HCT116 (cell line): ENCODE results near the gene ATP8A1. TPM values are rescaled to one million over a fixed set of nuclear protein-coding genes. Genes with fewer than 3 reads are reported as not detected.

ENCODE experiments used
- ATAC-seq: fragments of 200-7000 bp; cut with Tn5 transposase; 2 replicates; pipeline ENCODE4 v1.9.1; 2020; ENCODE audit warnings: mild to moderate bottlenecking, moderate library complexity
- BruUV-seq: library from RNA; stranded (reverse); fragments of 400-500 nt; replicated peaks from 2 replicates; lab custom pipeline; 2021; lab: Mats Ljungman, UMichigan
- CTCF ChIA-PET: fragments of 300-600 bp; sonication (Branson Sonifier 250); formaldehyde crosslinking; loops from one replicate; lab custom pipeline; 2021; ENCODE audit warnings: antibody characterized with exemption; lab: Charles Lee
- POLR2A ChIA-PET: fragments of 300-600, 350-600 bp; sonication (Branson Sonifier 250); formaldehyde crosslinking; loops from one replicate; lab custom pipeline; 2021; ENCODE audit warnings: antibody characterized with exemption; lab: Charles Lee
- RAD21 ChIA-PET, 2 experiments: fragments of 300-600 bp; sonication (Branson Sonifier 250); formaldehyde crosslinking; loops; one replicate each; lab custom pipeline; 2023; ENCODE audit warnings: low total read pairs in 2 of 2; ENCODE audit not compliant: uncharacterized antibody in 2 of 2, unreplicated experiment in 2 of 2, low non-redundant PET in 1 of 2; lab: Charles Lee
- DNase-seq: peaks from one replicate; pipeline ENCODE4 v3.0.0-alpha.2; 2010; ENCODE audit warnings: low read depth, low spot score
- H2AFZ ChIP-seq: fragments of 200-600 bp; shearing (Covaris generic), sonication (generic); 2 replicates; pipeline ENCODE4 v1.6.1; 2017; ENCODE audit warnings: low read depth, mixed run types, mixed read lengths, antibody characterized with exemption, low read length; ENCODE audit not compliant: poor library complexity, severe bottlenecking
- H3K27ac ChIP-seq: 2 replicates; pipeline ENCODE4 v1.5.1; 2012; ENCODE audit warnings: low read depth, low read length
- H3K27me3 ChIP-seq: fragments of 200-600 bp; sonication (generic); 2 replicates; pipeline ENCODE4 v1.6.1; 2016; ENCODE audit warnings: mixed run types, low read length, mixed read lengths; ENCODE audit not compliant: insufficient read depth
- H3K36me3 ChIP-seq, 2 experiments: fragments of 200-500 bp in 1 of 2; fragments of 200-600 bp in 1 of 2; sonication (Bioruptor generic) in 1 of 2; sonication (generic) in 1 of 2; 2 replicates each; pipeline versions ENCODE4 v1.5.1 to v1.6.1; 2014 to 2016; ENCODE audit warnings: low read length in 2 of 2, inconsistent platforms in 1 of 2, mixed read lengths in 1 of 2, mixed run types in 1 of 2; ENCODE audit not compliant: insufficient read depth in 2 of 2, control insufficient read depth in 1 of 2
- H3K4me1 ChIP-seq, 2 experiments: fragments of 200-600 bp in 1 of 2; sonication (generic) in 1 of 2; 2 replicates each; pipeline versions ENCODE4 v1.5.1 to v1.6.1; 2012 to 2017; ENCODE audit warnings: low read length in 2 of 2, inconsistent platforms in 1 of 2, mild to moderate bottlenecking in 1 of 2, mixed read lengths in 1 of 2, mixed run types in 1 of 2, moderate library complexity in 1 of 2; ENCODE audit not compliant: insufficient read depth in 2 of 2, control insufficient read depth in 1 of 2
- H3K4me2 ChIP-seq: fragments of 200-600 bp; sonication (generic); 2 replicates; pipeline ENCODE4 v1.6.1; 2017; ENCODE audit warnings: mixed run types, low read length, mixed read lengths
- H3K4me3 ChIP-seq, 2 experiments: fragments of 200-600 bp in 1 of 2; sonication (generic) in 1 of 2; replicated peaks in 1 of 2; 2 replicates each; pipeline ENCODE4 v1.5.1; 2011 to 2016; ENCODE audit warnings: low read length in 2 of 2, control low read depth in 1 of 2, low read depth in 1 of 2, mild to moderate bottlenecking in 1 of 2, mixed read lengths in 1 of 2, mixed run types in 1 of 2
- H3K79me2 ChIP-seq: fragments of 200-600 bp; sonication (generic); 2 replicates; pipeline ENCODE4 v1.6.1; 2017; ENCODE audit warnings: mild to moderate bottlenecking, mixed run types, low read length, moderate library complexity, mixed read lengths; ENCODE audit not compliant: insufficient read depth
- H3K9ac ChIP-seq: fragments of 200-600 bp; sonication (generic); 2 replicates; pipeline ENCODE4 v1.6.1; 2016; ENCODE audit warnings: low read length, mixed read lengths
- H3K9me2 ChIP-seq: fragments of 200-600 bp; sonication (generic), shearing (Covaris generic); 2 replicates; pipeline ENCODE4 v1.6.1; 2017; ENCODE audit warnings: mixed run types, mild to moderate bottlenecking, moderate library complexity; ENCODE audit not compliant: insufficient read depth
- H3K9me3 ChIP-seq, 2 experiments: fragments of 200-500 bp in 1 of 2; fragments of 200-600 bp in 1 of 2; sonication (Bioruptor generic) in 1 of 2; sonication (generic) in 1 of 2; 2 replicates each; pipeline ENCODE4 v1.6.1; 2014 to 2017; ENCODE audit warnings: low read length in 2 of 2, mixed read lengths in 2 of 2, inconsistent platforms in 1 of 2, low read depth in 1 of 2, mild to moderate bottlenecking in 1 of 2, mixed run types in 1 of 2, moderate library complexity in 1 of 2; ENCODE audit not compliant: control insufficient read depth in 1 of 2, insufficient read depth in 1 of 2
- H4K20me1 ChIP-seq: fragments of 200-600 bp; sonication (generic), shearing (Covaris generic); 2 replicates; pipeline ENCODE4 v1.6.1; 2017; ENCODE audit warnings: mixed run types, mild to moderate bottlenecking, moderate library complexity; ENCODE audit not compliant: insufficient read depth
- CTCF ChIP-seq, 3 experiments: fragments of 200-600 bp in 1 of 3; sonication (generic) in 1 of 3; IDR thresholded peaks in 2 of 3; conservative IDR thresholded peaks in 1 of 3; 2 replicates each; pipeline ENCODE4 v1.5.1; 2012 to 2017; ENCODE audit warnings: low read depth in 2 of 3, low read length in 2 of 3, antibody characterized with exemption in 1 of 3, borderline replicate concordance in 1 of 3, control low read depth in 1 of 3, mild to moderate bottlenecking in 1 of 3, mixed read lengths in 1 of 3, mixed run types in 1 of 3, moderate library complexity in 1 of 3; ENCODE audit not compliant: insufficient read depth in 1 of 3
- FOSL1 ChIP-seq: IDR thresholded peaks from 2 replicates; pipeline ENCODE4 v1.6.1; 2012; ENCODE audit warnings: low read depth
- SRF ChIP-seq: IDR thresholded peaks from 2 replicates; pipeline ENCODE4 v1.6.1; 2012; ENCODE audit warnings: low read depth
- TCF7L2 ChIP-seq: IDR thresholded peaks from 2 replicates; pipeline ENCODE4 v1.7.0; 2011; ENCODE audit warnings: borderline replicate concordance, inconsistent platforms; ENCODE audit not compliant: insufficient read depth, insufficient read length; ENCODE audit errors: extremely low read depth
- intact Hi-C: fragments of 100-400 bp; cut with micrococcal nuclease; formaldehyde crosslinking; loops from 2 replicates; pipeline ENCODE4 v1.10.0; 2022
- total RNA-seq: library from RNA; stranded (reverse); gene quantifications from one replicate; pipeline ENCODE4 v1.2.1, GENCODE V29; 2021; ENCODE audit not compliant: unreplicated experiment

Gene ATP8A1
- total RNA-seq, 1 experiment from 2014 or later = 1.9 TPM

- no peaks in the 10 kb centered on the region for H3K79me2 ChIP-seq
- H3K4me3 ChIP-seq = no peak overlapping the region
- no peak overlapping the region for H2AFZ ChIP-seq
- no peaks in the 10 kb centered on the region for H3K9me3 ChIP-seq
- H3K4me1 ChIP-seq = no peaks in the 10 kb centered on the region
- no peaks in the 10 kb centered on the region for H3K9me2 ChIP-seq
- TF ChIP-seq FOSL1 = no peak
- POLR2A ChIA-PET = no interaction called here
- no peak overlapping the region for H3K27ac ChIP-seq
- H3K36me3 ChIP-seq = no peaks in the 10 kb centered on the region
- no peaks in the 10 kb centered on the region for H4K20me1 ChIP-seq
- DNase-seq (no peak), ATAC-seq (no peak)
- H3K4me2 ChIP-seq = no peak overlapping the region
- no peaks in the 10 kb centered on the region for H3K27me3 ChIP-seq
- H3K9ac ChIP-seq = no peak overlapping the region
- no TSS peak for BruUV-seq
- CTCF ChIA-PET = interaction anchor here (2.2 kb wide), 1 partner anchor 298 kb away, joined by 15 read pairs; no protein-coding TSS in a partner anchor
- RAD21 ChIA-PET = no interaction called here
- intact Hi-C loops = no loop called here
Measured at GRCh38 chr4:42566835-42567234, 90.1 kb downstream of the ATP8A1 start.

- H3K4me3 ChIP-seq = no peak overlapping the region
- BruUV-seq = no TSS peak
- no peaks in the 10 kb centered on the region for H3K79me2 ChIP-seq
- no peak overlapping the region for H3K9ac ChIP-seq
- H3K4me1 ChIP-seq = no peaks in the 10 kb centered on the region
- RAD21 ChIA-PET = no interaction called here
- H3K27ac ChIP-seq = no peak overlapping the region
- H4K20me1 ChIP-seq = no peaks in the 10 kb centered on the region; the same call in 1 of the 2 replicates
- TF ChIP-seq CTCF (IDR thresholded peaks at IDR 0.05 in 2 of 3, conservative IDR thresholded peaks at IDR 0.05 in 1 of 3; ENCODE audit: borderline replicate concordance in 1 of 3, insufficient read depth in 1 of 3, low read depth in 2 of 3, low read length in 2 of 3) = no peak
- TF ChIP-seq TCF7L2 = no peak
- TF ChIP-seq SRF = no peak
- H3K36me3 ChIP-seq = no peaks in the 10 kb centered on the region
- no peaks in the 10 kb centered on the region for H3K9me3 ChIP-seq
- ATAC-seq = no peak
- POLR2A ChIA-PET = no interaction called here
- H3K27me3 ChIP-seq = no peaks in the 10 kb centered on the region
- no peak overlapping the region for H2AFZ ChIP-seq
- intact Hi-C loops = no loop called here
- H3K9me2 ChIP-seq = no peaks in the 10 kb centered on the region
- H3K4me2 ChIP-seq = no peak overlapping the region
- DNase-seq = no peak
- CTCF ChIA-PET = no interaction called here
Measured at GRCh38 chr4:42562016-42562415, 94.9 kb downstream of the ATP8A1 start.
